Measurements from ENCODE around the gene ARSK.

The ARSK gene

GRCh38 chr5:95554647-95555548 lies at the start of gene ARSK, which contains the start of gene SKIC3:
Gene ARSK (plus strand): TSS chr5:95555101. CDS start chr5:95555279, 178 bp downstream.
Gene SKIC3 (minus strand): TSS chr5:95554977. CDS start chr5:95547150, 7,827 bp downstream.
- no peaks in the 10 kb centered on the region for H3K9me3 ChIP-seq
- H3K27ac ChIP-seq: peak within 1 kb of the TSS; percentile 76
- peaks cover 37 to 40% of the 10 kb centered on the region in 2 experiments for H3K4me1 ChIP-seq (ENCODE audit: control insufficient read depth in 1 of 2, insufficient read depth in 1 of 2, low read depth in 1 of 2, low read length in 1 of 2)
- peak within 1 kb of the TSS; percentile 85 for H3K4me3 ChIP-seq (ENCODE audit: low read depth in 1 of 2, low read length in 1 of 2)
- no peaks in the 10 kb centered on the region for H3K36me3 ChIP-seq
- no peak for TF ChIP-seq CTCF (IDR thresholded peaks at IDR 0.05)
- no peaks in the 10 kb centered on the region for H3K27me3 ChIP-seq

GRCh38 chr5:95508550-95508949 lies 46.4 kb upstream of the ARSK start:
- no peaks in the 10 kb centered on the region for H3K4me1 ChIP-seq (ENCODE audit: control insufficient read depth in 1 of 2, insufficient read depth in 1 of 2, low read depth in 1 of 2, low read length in 1 of 2)
- TF ChIP-seq CTCF (IDR thresholded peaks at IDR 0.05): no peak
- no peak overlapping the region for H3K4me3 ChIP-seq (ENCODE audit: low read depth in 1 of 2, low read length in 1 of 2)
- no peak overlapping the region for H3K27ac ChIP-seq
- no peaks in the 10 kb centered on the region for H3K9me3 ChIP-seq
- H3K36me3 ChIP-seq: peaks cover 77% of the 10 kb centered on the region
- H3K27me3 ChIP-seq: no peaks in the 10 kb centered on the region

- Histone ChIP-seq H3K27me3 (no peaks in the 10 kb centered on the region), H3K9me3 (no peaks in the 10 kb centered on the region), H3K36me3 (peaks cover 84% of the 10 kb centered on the region), H3K27ac (no peak overlapping the region), H3K4me3 (ENCODE audit: low read depth in 1 of 2, low read length in 1 of 2) (no peak overlapping the region), H3K4me1 (ENCODE audit: control insufficient read depth in 1 of 2, insufficient read depth in 1 of 2, low read depth in 1 of 2, low read length in 1 of 2) (no peaks in the 10 kb centered on the region)
- TF ChIP-seq CTCF (IDR thresholded peaks at IDR 0.05): no peak
Measured at GRCh38 chr5:95511606-95512005, 43.3 kb upstream of the ARSK start.

GRCh38 chr5:95518417-95518816 lies 36.5 kb upstream of the ARSK start:
- H3K27me3 ChIP-seq: no peaks in the 10 kb centered on the region
- H3K4me1 ChIP-seq (ENCODE audit: control insufficient read depth in 1 of 2, insufficient read depth in 1 of 2, low read depth in 1 of 2, low read length in 1 of 2): no peaks in the 10 kb centered on the region
- TF ChIP-seq CTCF (IDR thresholded peaks at IDR 0.05): no peak
- no peak overlapping the region for H3K27ac ChIP-seq
- no peaks in the 10 kb centered on the region for H3K9me3 ChIP-seq
- no peak overlapping the region for H3K4me3 ChIP-seq (ENCODE audit: low read depth in 1 of 2, low read length in 1 of 2)
- peaks cover 76% of the 10 kb centered on the region for H3K36me3 ChIP-seq

- Histone ChIP-seq H3K36me3 (peaks cover 69% of the 10 kb centered on the region), H3K27me3 (no peaks in the 10 kb centered on the region), H3K4me3 (ENCODE audit: low read depth in 1 of 2, low read length in 1 of 2) (no peak overlapping the region), H3K27ac (no peak overlapping the region), H3K4me1 (ENCODE audit: control insufficient read depth in 1 of 2, insufficient read depth in 1 of 2, low read depth in 1 of 2, low read length in 1 of 2) (no peaks in the 10 kb centered on the region), H3K9me3 (no peaks in the 10 kb centered on the region)
- no peak for TF ChIP-seq CTCF (IDR thresholded peaks at IDR 0.05)
Measured at GRCh38 chr5:95519151-95519550, 35.8 kb upstream of the ARSK start.
